ENCODE results near the gene GRIK4.

DNA sequence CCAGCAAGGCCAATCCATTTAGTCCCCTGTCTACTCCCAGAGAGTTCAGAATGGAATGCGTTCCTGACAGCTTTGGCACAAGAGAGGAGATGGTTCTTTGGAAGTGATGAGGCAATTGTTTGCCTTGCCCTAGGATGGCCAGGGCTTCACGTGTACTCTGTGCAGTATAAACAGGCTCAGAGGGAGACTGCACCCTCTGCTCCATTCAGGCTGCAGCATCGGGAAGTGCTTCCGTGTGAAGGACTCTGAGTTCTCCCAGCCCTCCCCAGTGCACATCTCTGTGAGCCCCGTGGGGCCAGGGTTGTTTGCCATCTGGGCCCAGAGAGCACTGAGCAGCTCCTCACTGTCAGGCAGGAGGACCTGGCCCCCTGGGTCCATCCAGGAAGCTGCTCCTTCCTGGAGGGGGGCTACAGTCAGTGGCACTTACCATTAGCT lies 297.1 kb downstream of the GRIK4 start:
- TF ChIP-seq GATA2 (IDR thresholded peaks at IDR 0.05; ENCODE audit: low read depth, low read length) (no peak), GATA3 (IDR thresholded peaks at IDR 0.05; ENCODE audit: low read depth, low read length) (no peak)
